Prostate gland (tissue), 2 donors: Measurements from ENCODE around the gene ALPK3. TPM values are rescaled to one million over a fixed set of nuclear protein-coding genes. Genes with fewer than 3 reads are reported as not detected.

Source experiments
- DNase-seq: peaks from one replicate; pipeline ENCODE4 v3.0.0-alpha.2; 2019; ENCODE audit warnings: low spot score
- H3K27ac ChIP-seq, 2 donors: fragments of 200-600 bp; sonication (generic); 2 replicates each; pipeline ENCODE4 v1.5.1; 2017 to 2019
- H3K27me3 ChIP-seq: fragments of 200-600 bp; sonication (generic); replicated peaks from 2 replicates; pipeline ENCODE4 v1.5.1; 2019; ENCODE audit not compliant: insufficient read depth
- H3K36me3 ChIP-seq, 2 donors: fragments of 200-600 bp; sonication (generic); 1 replicate in 1 of 2; 2 replicates in 1 of 2; pipeline versions ENCODE4 v1.5.1 to v1.8.1; 2017 to 2019
- H3K4me1 ChIP-seq: fragments of 200-600 bp; sonication (generic); replicated peaks from 2 replicates; pipeline ENCODE4 v1.5.1; 2019
- H3K4me3 ChIP-seq, 2 donors: fragments of 200-600 bp; sonication (generic); 2 replicates each; pipeline ENCODE4 v1.5.1; 2017 to 2019
- H3K9me3 ChIP-seq: fragments of 200-600 bp; sonication (generic); 2 replicates; pipeline ENCODE4 v1.5.1; 2017
- CTCF ChIP-seq, 4 experiments: fragments of 200-600 bp in 2 of 4; fragments of 450-650 bp in 2 of 4; sonication (generic) in 2 of 4; IDR thresholded peaks; 1 replicate in 3 of 4; 2 replicates in 1 of 4; pipeline ENCODE4 v1.5.1; 2016 to 2019; ENCODE audit warnings: antibody characterized with exemption in 4 of 4, mild to moderate bottlenecking in 2 of 4, moderate library complexity in 2 of 4
- POLR2A ChIP-seq: fragments of 450-650 bp; IDR thresholded peaks from one replicate; pipeline ENCODE4 v1.6.1; 2016; ENCODE audit warnings: antibody characterized with exemption, mild to moderate bottlenecking
- POLR2AphosphoS5 ChIP-seq: sonication (generic); formaldehyde crosslinking; IDR thresholded peaks from one replicate; pipeline ENCODE4 v1.6.1; 2017; ENCODE audit warnings: antibody characterized with exemption
- WGBS: methylation state at CpG from one replicate; pipeline ENCODE4 v1.1.5; 2018; 5-methylcytosine and 5-hydroxymethylcytosine counted together
- intact Hi-C: fragments of 100-400 bp; cut with DNase I; formaldehyde crosslinking; loops from one replicate; pipeline ENCODE4 v1.14.2; 2022
- total RNA-seq, 2 donors: library from RNA; depleted of rRNA; stranded (reverse); fragments of >200 nt; gene quantifications; one replicate each; pipeline ENCODE4 v1.1.0, GENCODE V29; 2016

The ALPK3 gene
- total RNA-seq, 2 donors from 2014 or later, result 0.68 to 7.2 TPM

DNA sequence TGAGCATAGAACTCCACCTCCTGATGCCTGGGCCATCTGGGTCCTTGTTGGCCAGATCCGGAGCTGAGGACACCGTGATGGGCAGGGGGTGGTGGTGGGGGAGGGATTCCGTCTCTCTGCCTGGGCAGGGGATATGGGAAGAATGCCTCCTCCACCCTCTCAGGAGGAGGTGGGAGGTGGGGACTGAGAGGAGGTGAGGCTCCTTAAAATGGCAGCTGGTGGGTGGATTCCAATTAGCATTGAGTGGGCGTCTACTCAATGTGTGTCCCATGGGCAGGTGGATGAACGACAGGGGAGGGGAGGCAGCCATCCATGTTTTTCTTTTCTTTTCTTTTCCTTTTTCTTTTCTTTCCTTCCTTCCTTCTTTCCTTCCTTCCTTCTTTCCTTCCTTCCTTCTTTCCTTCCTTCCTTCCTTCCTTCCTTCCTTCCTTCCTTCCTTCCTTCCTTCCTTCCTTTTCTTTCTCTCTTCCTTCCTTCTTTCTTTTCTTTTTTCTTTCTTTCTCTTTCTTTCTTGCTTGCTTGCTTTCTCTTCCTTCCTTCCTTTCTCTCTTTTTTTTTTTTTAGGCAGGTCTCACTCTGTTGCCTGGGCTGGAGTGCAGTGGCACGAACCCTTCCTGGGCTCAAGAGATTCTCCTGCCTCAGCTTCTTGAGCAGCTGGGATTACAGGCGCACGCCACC lies 72.3 kb downstream of the ALPK3 start:
- H3K4me1 ChIP-seq, result no peaks in the 10 kb centered on the region
- no peak overlapping the region for H3K4me3 ChIP-seq
- intact Hi-C loops, result no loop called here
- H3K36me3 ChIP-seq, result no peaks in the 10 kb centered on the region
- H3K27me3 ChIP-seq, result no peaks in the 10 kb centered on the region
- no peak for TF ChIP-seq POLR2AphosphoS5
- DNase-seq, result no peak
- WGBS, result 78% methylated on average over 8 of the region's 8 CpGs
- no peaks in the 10 kb centered on the region for H3K9me3 ChIP-seq
- no peak overlapping the region for H3K27ac ChIP-seq

- TF ChIP-seq POLR2A, result no peak
- no peak for TF ChIP-seq POLR2AphosphoS5
- TF ChIP-seq CTCF (IDR thresholded peaks at IDR 0.05), result no peak
- Histone ChIP-seq H3K4me1 (no peaks in the 10 kb centered on the region), H3K9me3 (no peaks in the 10 kb centered on the region), H3K27ac (no peak overlapping the region), H3K4me3 (no peak overlapping the region), H3K36me3 (no peaks in the 10 kb centered on the region), H3K27me3 (no peaks in the 10 kb centered on the region)
- DNase-seq, result no peak
- intact Hi-C loops, result no loop called here
- 92% methylated on average over 6 of the region's 6 CpGs for WGBS
Observed at GRCh38 chr15:84889991-84890669, 73.0 kb downstream of the ALPK3 start.

GRCh38 chr15:84890670-84891162 lies 73.6 kb downstream of the ALPK3 start:
- Histone ChIP-seq H3K27me3 (no peaks in the 10 kb centered on the region), H3K4me3 (no peak overlapping the region), H3K36me3 (no peaks in the 10 kb centered on the region), H3K9me3 (no peaks in the 10 kb centered on the region), H3K27ac (no peak overlapping the region), H3K4me1 (no peaks in the 10 kb centered on the region)
- TF ChIP-seq CTCF (IDR thresholded peaks at IDR 0.05) (no peak), POLR2AphosphoS5 (no peak), POLR2A (no peak)
- DNase-seq, result no peak
- intact Hi-C loops, result no loop called here
- WGBS, result 97% methylated on average over 5 of the region's 5 CpGs

DNA sequence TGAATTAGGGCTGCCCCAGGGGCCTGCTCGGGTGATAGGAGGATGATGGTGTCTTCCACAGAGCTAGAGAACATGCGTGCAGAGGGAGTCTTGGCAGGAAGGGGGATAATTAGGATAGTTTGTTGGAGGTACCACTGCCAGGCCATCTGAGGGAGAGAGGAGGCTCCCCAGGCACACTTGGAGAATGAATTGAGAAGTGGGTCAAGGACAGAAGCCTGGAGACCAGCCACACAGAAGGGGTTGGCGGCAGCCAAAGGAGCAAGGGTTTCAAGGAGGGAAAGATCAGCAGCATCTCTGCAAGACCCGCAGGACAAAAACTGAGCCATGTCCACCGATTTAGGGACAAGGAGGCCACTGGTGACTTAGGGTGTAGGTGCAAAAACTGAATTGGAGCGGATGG lies 74.2 kb downstream of the ALPK3 start:
- no peaks in the 10 kb centered on the region for H3K4me1 ChIP-seq
- 89% methylated on average over 6 of the region's 6 CpGs for WGBS
- no peak overlapping the region for H3K4me3 ChIP-seq
- H3K27me3 ChIP-seq, result no peaks in the 10 kb centered on the region
- DNase-seq, result no peak
- H3K9me3 ChIP-seq, result no peaks in the 10 kb centered on the region
- H3K36me3 ChIP-seq, result no peaks in the 10 kb centered on the region
- H3K27ac ChIP-seq, result no peak overlapping the region
- intact Hi-C loops, result no loop called here
- TF ChIP-seq POLR2AphosphoS5 (no peak), CTCF (IDR thresholded peaks at IDR 0.05) (no peak), POLR2A (no peak)

DNA sequence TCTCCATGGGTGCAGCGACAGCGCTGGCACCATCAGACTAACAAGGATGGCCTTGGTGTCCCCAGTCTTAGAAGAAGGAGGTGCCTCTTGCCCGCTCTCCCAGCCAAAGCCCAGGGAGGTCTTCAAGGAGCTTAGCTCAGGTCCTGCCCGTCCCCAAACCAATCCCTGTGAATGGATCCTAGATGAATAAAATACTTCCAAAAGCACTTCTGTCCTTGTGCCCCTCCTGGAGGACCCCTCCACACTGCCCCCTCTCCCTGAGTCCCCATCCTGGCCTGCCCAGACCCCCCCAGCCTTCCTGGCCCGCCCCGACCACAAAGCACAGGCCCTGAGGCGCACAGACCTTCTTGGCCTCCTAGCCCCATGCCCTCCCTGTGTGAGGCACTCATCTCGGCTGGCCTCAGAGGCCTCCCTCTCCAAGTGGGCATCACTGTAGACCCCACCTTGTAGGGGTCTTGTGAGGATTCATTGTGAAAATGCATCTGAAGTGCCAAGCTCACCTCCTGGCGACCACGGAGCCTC lies 75.7 kb downstream of the ALPK3 start:
- Histone ChIP-seq H3K9me3 (no peaks in the 10 kb centered on the region), H3K4me1 (no peaks in the 10 kb centered on the region), H3K4me3 (no peak overlapping the region), H3K27me3 (no peaks in the 10 kb centered on the region), H3K27ac (no peak overlapping the region), H3K36me3 (no peaks in the 10 kb centered on the region)
- intact Hi-C loops, result no loop called here
- DNase-seq, result no peak
- TF ChIP-seq POLR2A (no peak), CTCF (IDR thresholded peaks at IDR 0.05) (no peak), POLR2AphosphoS5 (no peak)
- WGBS, result 91% methylated on average over 10 of the region's 10 CpGs
